WTC11 (cell line): Measurements from ENCODE around the gene RASAL2.

Experiments used
- ETV6 ChIP-seq: sonication (generic); formaldehyde crosslinking; IDR thresholded peaks from 2 replicates; pipeline ENCODE4 v1.8.1; 2022; ENCODE audit warnings: mild to moderate bottlenecking, missing genetic modification reagents
- HMGA2 ChIP-seq: fragments of 250-450 bp; sonication (Bioruptor Pico); IDR thresholded peaks from 2 replicates; pipeline ENCODE4 v1.4.0; 2021; ENCODE audit warnings: mild to moderate bottlenecking, moderate library complexity
- NFATC4 ChIP-seq: fragments of 250-450 bp; sonication (Bioruptor Pico); IDR thresholded peaks from 2 replicates; pipeline ENCODE4 v1.9.0; 2021; ENCODE audit warnings: mild to moderate bottlenecking
- TF ChIP-seq, protein P1 (sequence below): fragments of 200-600 bp; IDR thresholded peaks from 2 replicates; pipeline ENCODE4 v1.8.0; 2022; ENCODE audit warnings: antibody characterized with exemption
- TF ChIP-seq, protein P2 (sequence below): sonication (generic); formaldehyde crosslinking; IDR thresholded peaks from 2 replicates; pipeline ENCODE4 v1.8.1; 2022; ENCODE audit warnings: low read depth, mild to moderate bottlenecking, moderate library complexity, missing genetic modification reagents, borderline replicate concordance
- TF ChIP-seq, protein P3 (sequence below): sonication (generic); formaldehyde crosslinking; IDR thresholded peaks from 2 replicates; pipeline ENCODE4 v1.8.1; 2022; ENCODE audit warnings: missing genetic modification reagents, borderline replicate concordance
- TF ChIP-seq, protein P4 (sequence below): sonication (generic); formaldehyde crosslinking; IDR thresholded peaks from 2 replicates; pipeline ENCODE4 v1.8.0; 2022; ENCODE audit warnings: missing genetic modification reagents
- TF ChIP-seq, protein P5 (sequence below): fragments of 250-450 bp; sonication (Bioruptor Pico); IDR thresholded peaks from 2 replicates; pipeline ENCODE4 v2.1.2; 2022; ENCODE audit warnings: mild to moderate bottlenecking, moderate library complexity
- TF ChIP-seq, protein P6 (sequence below): sonication (generic); formaldehyde crosslinking; IDR thresholded peaks from 2 replicates; pipeline ENCODE4 v1.8.0; 2022; ENCODE audit warnings: mild to moderate bottlenecking, missing genetic modification reagents

DNA sequence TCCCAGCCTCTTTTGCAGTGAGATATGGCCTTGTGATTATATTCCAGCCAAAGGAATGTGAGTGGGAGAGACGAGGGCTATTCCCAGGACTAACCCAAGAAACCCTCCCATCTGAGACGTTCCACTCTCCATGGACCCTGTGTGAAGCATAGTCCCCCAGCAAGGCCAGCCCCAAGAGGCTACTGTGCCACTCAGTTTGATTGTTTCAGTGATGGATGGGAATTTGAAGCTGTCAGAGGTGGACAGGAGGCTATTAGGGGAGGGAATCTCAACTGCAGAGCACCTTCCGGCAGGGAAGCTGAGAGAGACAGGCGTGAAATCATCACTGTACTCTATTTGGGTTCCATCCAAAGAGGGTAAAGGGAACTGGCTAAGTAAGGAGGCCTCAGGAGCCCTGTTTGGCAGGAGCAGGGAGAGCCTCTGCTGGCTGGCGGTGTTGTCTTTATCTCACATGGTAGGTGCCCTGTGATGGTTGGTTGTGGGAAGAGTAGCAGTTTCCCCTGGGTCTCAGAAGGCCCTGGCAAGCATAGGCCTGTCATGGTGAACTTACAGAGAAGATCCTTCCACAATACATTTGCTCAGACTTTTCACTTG lies 415.6 kb downstream of the RASAL2 start:
- TF ChIP-seq, protein P1, sequence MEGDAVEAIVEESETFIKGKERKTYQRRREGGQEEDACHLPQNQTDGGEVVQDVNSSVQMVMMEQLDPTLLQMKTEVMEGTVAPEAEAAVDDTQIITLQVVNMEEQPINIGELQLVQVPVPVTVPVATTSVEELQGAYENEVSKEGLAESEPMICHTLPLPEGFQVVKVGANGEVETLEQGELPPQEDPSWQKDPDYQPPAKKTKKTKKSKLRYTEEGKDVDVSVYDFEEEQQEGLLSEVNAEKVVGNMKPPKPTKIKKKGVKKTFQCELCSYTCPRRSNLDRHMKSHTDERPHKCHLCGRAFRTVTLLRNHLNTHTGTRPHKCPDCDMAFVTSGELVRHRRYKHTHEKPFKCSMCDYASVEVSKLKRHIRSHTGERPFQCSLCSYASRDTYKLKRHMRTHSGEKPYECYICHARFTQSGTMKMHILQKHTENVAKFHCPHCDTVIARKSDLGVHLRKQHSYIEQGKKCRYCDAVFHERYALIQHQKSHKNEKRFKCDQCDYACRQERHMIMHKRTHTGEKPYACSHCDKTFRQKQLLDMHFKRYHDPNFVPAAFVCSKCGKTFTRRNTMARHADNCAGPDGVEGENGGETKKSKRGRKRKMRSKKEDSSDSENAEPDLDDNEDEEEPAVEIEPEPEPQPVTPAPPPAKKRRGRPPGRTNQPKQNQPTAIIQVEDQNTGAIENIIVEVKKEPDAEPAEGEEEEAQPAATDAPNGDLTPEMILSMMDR, result no peak
- TF ChIP-seq, protein P2, sequence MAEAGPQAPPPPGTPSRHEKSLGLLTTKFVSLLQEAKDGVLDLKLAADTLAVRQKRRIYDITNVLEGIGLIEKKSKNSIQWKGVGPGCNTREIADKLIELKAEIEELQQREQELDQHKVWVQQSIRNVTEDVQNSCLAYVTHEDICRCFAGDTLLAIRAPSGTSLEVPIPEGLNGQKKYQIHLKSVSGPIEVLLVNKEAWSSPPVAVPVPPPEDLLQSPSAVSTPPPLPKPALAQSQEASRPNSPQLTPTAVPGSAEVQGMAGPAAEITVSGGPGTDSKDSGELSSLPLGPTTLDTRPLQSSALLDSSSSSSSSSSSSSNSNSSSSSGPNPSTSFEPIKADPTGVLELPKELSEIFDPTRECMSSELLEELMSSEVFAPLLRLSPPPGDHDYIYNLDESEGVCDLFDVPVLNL (CRISPR knock-in tag), result no peak
- TF ChIP-seq, protein P3, sequence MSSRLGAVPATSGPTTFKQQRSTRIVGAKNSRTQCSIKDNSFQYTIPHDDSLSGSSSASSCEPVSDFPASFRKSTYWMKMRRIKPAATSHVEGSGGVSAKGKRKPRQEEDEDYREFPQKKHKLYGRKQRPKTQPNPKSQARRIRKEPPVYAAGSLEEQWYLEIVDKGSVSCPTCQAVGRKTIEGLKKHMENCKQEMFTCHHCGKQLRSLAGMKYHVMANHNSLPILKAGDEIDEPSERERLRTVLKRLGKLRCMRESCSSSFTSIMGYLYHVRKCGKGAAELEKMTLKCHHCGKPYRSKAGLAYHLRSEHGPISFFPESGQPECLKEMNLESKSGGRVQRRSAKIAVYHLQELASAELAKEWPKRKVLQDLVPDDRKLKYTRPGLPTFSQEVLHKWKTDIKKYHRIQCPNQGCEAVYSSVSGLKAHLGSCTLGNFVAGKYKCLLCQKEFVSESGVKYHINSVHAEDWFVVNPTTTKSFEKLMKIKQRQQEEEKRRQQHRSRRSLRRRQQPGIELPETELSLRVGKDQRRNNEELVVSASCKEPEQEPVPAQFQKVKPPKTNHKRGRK, result no peak
- TF ChIP-seq, protein P4, sequence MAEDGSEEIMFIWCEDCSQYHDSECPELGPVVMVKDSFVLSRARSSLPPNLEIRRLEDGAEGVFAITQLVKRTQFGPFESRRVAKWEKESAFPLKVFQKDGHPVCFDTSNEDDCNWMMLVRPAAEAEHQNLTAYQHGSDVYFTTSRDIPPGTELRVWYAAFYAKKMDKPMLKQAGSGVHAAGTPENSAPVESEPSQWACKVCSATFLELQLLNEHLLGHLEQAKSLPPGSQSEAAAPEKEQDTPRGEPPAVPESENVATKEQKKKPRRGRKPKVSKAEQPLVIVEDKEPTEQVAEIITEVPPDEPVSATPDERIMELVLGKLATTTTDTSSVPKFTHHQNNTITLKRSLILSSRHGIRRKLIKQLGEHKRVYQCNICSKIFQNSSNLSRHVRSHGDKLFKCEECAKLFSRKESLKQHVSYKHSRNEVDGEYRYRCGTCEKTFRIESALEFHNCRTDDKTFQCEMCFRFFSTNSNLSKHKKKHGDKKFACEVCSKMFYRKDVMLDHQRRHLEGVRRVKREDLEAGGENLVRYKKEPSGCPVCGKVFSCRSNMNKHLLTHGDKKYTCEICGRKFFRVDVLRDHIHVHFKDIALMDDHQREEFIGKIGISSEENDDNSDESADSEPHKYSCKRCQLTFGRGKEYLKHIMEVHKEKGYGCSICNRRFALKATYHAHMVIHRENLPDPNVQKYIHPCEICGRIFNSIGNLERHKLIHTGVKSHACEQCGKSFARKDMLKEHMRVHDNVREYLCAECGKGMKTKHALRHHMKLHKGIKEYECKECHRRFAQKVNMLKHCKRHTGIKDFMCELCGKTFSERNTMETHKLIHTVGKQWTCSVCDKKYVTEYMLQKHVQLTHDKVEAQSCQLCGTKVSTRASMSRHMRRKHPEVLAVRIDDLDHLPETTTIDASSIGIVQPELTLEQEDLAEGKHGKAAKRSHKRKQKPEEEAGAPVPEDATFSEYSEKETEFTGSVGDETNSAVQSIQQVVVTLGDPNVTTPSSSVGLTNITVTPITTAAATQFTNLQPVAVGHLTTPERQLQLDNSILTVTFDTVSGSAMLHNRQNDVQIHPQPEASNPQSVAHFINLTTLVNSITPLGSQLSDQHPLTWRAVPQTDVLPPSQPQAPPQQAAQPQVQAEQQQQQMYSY (CRISPR knock-in tag), result no peak
- TF ChIP-seq, protein P5, sequence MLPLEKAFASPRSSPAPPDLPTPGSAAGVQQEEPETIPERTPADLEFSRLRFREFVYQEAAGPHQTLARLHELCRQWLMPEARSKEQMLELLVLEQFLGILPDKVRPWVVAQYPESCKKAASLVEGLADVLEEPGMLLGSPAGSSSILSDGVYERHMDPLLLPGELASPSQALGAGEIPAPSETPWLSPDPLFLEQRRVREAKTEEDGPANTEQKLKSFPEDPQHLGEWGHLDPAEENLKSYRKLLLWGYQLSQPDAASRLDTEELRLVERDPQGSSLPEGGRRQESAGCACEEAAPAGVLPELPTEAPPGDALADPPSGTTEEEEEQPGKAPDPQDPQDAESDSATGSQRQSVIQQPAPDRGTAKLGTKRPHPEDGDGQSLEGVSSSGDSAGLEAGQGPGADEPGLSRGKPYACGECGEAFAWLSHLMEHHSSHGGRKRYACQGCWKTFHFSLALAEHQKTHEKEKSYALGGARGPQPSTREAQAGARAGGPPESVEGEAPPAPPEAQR, result no peak
- TF ChIP-seq NFATC4 (CRISPR knock-in tag) (no peak), ETV6 (CRISPR knock-in tag) (no peak), HMGA2 (no peak)
- TF ChIP-seq, protein P6, sequence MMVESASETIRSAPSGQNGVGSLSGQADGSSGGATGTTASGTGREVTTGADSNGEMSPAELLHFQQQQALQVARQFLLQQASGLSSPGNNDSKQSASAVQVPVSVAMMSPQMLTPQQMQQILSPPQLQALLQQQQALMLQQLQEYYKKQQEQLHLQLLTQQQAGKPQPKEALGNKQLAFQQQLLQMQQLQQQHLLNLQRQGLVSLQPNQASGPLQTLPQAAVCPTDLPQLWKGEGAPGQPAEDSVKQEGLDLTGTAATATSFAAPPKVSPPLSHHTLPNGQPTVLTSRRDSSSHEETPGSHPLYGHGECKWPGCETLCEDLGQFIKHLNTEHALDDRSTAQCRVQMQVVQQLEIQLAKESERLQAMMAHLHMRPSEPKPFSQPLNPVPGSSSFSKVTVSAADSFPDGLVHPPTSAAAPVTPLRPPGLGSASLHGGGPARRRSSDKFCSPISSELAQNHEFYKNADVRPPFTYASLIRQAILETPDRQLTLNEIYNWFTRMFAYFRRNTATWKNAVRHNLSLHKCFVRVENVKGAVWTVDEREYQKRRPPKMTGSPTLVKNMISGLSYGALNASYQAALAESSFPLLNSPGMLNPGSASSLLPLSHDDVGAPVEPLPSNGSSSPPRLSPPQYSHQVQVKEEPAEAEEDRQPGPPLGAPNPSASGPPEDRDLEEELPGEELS (CRISPR knock-in tag), result no peak
